ENCODE data around the gene PINK1.

- no peak for TF ChIP-seq EP300 (IDR thresholded peaks at IDR 0.05; ENCODE audit: low read depth in 2 of 2, low read length in 2 of 2)
- no peak for TF ChIP-seq EP300 (CRISPR knock-in tag; IDR thresholded peaks at IDR 0.05; ENCODE audit: borderline replicate concordance)
- TF ChIP-seq ZNF138 (CRISPR knock-in tag; IDR thresholded peaks at IDR 0.05; ENCODE audit: low read depth): no peak
- no peak for TF ChIP-seq ZNF639 (CRISPR knock-in tag; conservative IDR thresholded peaks at IDR 0.05)
- no peak for TF ChIP-seq POLR2AphosphoS5 (IDR thresholded peaks at IDR 0.05; ENCODE audit: low read depth, low read length)
- no peak for TF ChIP-seq CTCF (CRISPR knock-in tag; IDR thresholded peaks at IDR 0.05)
Measured at GRCh38 chr1:20666146-20666545, 32.9 kb downstream of the PINK1 start.

All from HepG2 (cell line).